HG03196 (cell line): ENCODE results near the gene CD22.

Source experiments
- ATAC-seq: cut with Tn5 transposase; IDR thresholded peaks from one replicate; pipeline ENCODE4 v1.9.1; 2021; ENCODE audit not compliant: unreplicated experiment

Gene CD22

GRCh38 chr19:35295792-35296462 lies 33.1 kb upstream of the CD22 start:
- no peak for ATAC-seq

GRCh38 chr19:35296644-35297514 lies 32.1 kb upstream of the CD22 start:
- no peak for ATAC-seq

- no peak for ATAC-seq
Observed at GRCh38 chr19:35297515-35297848, 31.5 kb upstream of the CD22 start.

DNA sequence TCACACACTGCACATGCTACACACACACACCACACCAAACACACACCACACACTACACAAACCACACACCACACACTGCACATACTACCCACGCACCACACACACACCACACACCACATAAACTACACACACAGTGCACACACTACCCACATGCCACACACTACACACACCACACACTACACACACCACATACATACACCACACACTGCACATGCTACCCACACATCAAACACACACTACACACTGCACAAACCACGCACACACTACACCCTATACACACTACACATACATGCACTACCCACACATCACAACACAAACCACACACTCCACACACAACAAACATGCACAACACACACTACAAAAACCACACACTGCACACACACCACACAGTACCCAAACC lies 31.1 kb upstream of the CD22 start:
- ATAC-seq, result no peak

DNA sequence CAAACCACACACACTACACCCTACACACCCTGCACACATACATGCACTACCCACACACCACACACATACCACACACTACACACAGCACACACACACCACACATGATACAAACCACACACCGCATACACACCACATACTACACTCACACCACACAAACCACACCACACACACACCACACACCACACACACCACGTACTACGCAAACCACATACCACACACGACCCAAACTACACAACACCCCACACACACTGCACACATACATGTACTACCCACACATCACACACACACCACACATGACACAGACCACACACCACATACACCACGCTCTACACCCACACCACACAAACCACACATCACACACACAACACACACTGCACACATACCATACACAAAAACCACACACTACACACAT lies 30.4 kb upstream of the CD22 start:
- no peak for ATAC-seq

- no peak for ATAC-seq
Observed at GRCh38 chr19:35299523-35300338, 29.3 kb upstream of the CD22 start.

GRCh38 chr19:35300339-35300649 lies 28.7 kb upstream of the CD22 start:
- ATAC-seq, result no peak

DNA sequence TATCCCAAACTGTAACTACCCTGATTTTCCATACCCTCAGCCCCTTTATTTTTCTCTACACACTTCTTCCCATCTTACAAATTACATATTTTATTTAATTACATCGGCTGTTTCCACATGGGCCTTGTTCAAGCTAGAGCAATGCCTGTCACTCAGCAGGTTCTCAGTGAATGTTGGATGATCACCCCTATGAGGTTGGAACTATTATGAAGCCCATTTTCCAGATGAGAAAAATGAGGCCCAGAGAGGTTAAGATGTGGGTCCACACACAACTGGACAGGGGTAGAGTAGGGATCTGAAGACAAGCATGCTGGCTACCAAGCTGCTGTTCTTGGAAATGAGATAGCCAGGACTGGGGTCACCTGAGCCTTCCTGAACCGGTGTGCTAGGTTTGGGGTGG lies 27.0 kb upstream of the CD22 start:
- no peak for ATAC-seq

DNA sequence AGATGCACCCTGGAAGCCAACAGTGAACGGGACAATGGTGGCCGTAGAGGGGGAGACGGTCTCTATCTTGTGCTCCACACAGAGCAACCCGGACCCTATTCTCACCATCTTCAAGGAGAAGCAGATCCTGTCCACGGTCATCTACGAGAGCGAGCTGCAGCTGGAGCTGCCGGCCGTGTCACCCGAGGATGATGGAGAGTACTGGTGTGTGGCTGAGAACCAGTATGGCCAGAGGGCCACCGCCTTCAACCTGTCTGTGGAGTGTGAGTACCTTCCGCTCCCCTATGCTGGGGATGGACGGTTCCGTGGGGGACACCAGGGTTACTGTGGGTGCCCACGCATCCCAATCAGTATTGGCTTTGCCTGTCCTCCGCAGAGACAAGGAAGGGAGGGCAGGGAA lies 26.5 kb upstream of the CD22 start:
- no peak for ATAC-seq

- no peak for ATAC-seq
Observed at GRCh38 chr19:35303357-35303915, 25.6 kb upstream of the CD22 start.

DNA sequence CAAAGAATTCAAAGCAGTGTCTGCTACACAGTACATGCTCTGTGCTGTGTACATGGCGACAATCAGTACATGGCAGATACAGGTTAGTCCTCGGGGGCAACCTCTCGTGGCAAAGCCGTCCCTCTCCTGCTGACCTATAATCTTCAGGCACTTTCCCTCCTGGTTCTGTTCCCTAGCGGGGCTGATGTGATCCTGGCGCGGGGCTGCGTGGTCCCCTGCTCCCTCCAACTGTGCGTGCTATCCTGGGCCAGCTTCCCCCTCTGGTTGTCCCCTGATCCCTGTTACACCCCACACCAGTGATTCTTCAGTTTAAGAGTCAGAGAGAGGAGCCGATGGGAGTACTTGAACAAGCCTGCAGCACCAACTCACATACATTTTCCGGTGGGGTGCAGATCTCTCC lies 25.0 kb upstream of the CD22 start:
- no peak for ATAC-seq

DNA sequence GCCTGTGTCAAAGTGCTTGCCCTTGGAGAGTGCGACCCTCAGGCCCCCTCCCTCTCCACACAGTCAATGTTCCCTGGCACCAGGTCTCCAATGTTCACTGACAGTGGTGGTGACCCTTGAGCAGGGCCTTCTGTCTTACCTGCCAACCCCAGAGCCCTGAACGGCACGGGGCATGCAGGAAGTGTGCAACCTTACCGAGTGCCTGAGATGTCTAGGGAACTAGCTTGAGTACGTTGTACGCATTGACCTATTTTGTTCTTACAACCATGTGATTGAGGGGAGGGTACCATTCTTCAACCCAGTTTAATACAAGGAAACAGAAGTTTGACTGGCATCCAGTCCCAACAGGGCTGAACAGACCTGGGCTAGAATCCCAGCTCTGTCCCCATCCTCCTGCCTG lies 23.8 kb upstream of the CD22 start:
- no peak for ATAC-seq

DNA sequence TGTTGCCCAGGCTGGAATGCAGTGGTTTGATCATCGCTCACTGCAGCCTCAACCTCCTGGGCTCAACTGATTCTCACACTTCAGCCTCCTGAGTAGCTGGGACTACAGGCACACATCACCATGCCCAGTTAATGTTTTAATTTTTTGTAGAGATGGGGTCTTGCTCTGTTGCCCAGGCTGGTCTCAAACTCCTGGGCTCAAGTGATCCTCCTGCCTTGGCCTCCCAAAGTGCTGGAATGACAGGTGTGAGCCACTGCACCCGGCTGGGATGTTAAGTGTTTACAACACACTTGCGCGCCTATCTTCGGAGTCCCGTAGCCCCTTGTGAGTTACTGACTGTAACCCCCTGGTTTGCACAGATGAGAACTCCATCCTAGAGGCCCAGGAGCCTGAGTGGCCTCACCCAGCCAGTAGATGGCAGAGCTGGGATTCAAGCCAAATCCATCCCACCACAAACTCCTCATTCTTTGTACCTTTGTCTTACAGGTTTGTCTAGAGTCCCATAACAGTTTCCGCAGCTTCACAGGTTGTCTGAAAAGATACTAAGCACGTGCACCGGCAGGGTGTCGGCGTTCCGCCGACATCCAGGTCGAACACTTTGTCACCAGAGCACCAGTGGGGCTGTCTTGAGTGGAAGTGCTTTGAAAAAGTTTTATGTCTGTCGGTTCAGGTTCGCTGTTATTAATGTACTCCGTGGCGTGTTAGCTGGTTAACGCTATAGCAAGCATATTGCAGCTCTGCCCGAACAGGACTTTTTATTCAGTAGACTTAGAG lies 22.3 kb upstream of the CD22 start:
- ATAC-seq, result no peak

- no peak for ATAC-seq
Observed at GRCh38 chr19:35307931-35308330, 21.1 kb upstream of the CD22 start.

DNA sequence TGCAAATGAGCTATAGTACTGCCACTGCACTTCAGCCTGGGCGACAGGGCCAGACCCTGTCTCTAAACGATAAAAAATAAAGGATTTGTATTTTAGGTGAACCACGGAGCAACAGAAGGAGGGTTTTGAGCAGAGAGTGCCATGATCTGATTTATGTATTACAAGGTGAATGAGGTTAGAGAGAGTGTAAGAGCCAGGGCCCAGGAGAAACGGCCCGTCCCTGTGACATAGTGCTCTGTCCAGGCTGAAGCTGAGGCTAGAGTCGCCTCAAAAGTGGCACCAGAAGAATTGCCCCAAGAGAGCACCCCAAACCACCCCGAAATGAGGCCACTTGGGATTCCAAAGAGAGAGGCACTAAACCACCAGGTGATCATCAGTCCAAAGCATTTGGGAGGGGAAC lies 20.1 kb upstream of the CD22 start:
- no peak for ATAC-seq

- ATAC-seq, result no peak
Observed at GRCh38 chr19:35309481-35310279, 19.3 kb upstream of the CD22 start.

DNA sequence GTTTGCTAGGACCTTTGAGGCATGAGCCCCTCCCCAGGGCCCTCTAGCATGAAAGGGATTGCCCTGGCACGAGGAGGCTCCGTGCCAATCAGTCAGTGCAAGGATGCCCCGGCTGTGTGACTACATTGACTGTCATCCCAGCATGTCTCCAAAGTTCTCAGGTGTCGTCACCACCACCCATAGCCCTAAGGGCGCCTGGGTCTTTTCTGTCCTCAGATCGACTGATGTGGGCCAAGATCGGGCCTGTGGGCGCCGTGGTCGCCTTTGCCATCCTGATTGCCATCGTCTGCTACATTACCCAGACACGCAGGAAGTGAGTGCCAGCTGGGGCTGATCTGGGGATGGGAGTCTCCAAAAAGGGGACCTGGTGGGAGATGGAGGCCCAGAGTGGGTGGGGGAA lies 18.7 kb upstream of the CD22 start:
- ATAC-seq, result no peak

- ATAC-seq, result no peak
Observed at GRCh38 chr19:35310811-35311465, 18.0 kb upstream of the CD22 start.

GRCh38 chr19:35311901-35312665 lies 16.9 kb upstream of the CD22 start:
- ATAC-seq, result no peak
